RCC 7860 (cell line): ENCODE data around the gene MRPL14.
"Not testable (repeated sequence)": the region's sequence is repeated elsewhere in the genome, so short reads cannot be mapped to it uniquely, and the experiment has no call there.

ENCODE experiments used
- DNase-seq: peaks from one replicate; pipeline ENCODE4 v3.0.0-alpha.2; 2015; ENCODE audit warnings: low spot score
- FAIRE-seq: peaks from 2 replicates; lab custom pipeline; 2012; peaks lifted over from hg19 to GRCh38; lab: Jason Lieb, UNC

The MRPL14 gene

DNA sequence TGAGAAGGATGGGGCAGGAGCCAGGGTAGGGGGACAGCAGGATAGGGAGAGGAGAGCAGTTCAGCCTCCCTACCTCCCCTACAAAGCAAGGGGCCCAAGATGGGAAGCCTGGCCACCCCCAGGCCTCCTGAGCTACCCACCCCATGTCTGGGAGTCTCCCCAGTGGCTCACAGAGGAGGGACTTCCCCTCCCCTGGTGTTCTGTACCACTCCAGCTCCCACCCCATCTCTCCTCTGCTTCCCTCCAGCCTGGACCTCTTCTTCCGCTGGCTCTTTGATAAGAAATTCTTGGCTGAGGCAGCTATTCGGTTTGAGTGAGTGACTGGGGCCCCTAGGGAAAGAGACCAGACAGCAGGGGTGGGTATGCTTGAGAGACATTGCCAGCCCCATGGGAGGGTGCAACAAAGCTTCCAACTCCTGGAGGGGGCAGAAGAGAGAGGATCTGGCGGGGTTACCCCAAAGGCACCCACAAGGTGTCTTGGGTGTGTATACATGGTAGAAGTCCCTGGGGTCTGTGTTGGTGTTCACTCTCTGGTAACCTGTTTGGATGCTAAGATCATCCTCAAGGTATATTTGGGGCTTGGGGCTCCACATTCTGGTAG is 23.2 kb upstream of the MRPL14 start:
- DNase-seq (no peak), FAIRE-seq (no peak)

DNA sequence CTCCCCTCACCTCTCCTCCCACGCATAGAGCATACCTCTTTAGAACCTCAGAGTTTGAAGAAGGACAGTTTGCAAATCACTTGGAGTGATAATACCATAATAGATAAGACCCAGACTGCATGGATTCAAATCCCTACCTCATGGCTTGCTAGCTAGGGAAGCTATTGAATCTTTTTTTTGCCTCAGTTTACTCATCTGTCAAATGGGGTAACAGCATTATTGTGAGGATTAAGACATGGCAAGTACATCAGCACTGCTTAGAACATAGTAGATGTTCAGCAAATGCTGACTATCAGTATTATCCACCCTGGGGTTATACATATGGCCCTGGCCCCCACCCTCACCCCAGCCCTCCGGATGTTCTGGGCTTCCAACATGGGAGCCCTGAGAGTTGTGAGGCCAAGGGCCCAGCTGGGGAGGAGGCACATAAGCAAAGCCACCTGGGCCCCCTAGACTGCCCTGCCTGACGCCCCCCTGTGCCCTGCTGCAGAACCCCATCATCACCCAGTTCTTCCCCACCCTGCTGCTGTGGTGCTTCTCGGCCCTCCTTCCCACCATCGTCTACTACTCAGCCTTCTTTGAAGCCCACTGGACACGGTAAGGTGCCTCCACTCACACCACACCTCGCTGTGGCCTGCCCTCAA is 22.2 kb upstream of the MRPL14 start:
- DNase-seq: no peak
- FAIRE-seq: no peak

GRCh38 chr6:44148306-44148705 is 21.1 kb upstream of the MRPL14 start:
- DNase-seq (no peak), FAIRE-seq (no peak)

- DNase-seq (no peak), FAIRE-seq (no peak)
Observed at GRCh38 chr6:44147256-44147655, 20.0 kb upstream of the MRPL14 start.

DNA sequence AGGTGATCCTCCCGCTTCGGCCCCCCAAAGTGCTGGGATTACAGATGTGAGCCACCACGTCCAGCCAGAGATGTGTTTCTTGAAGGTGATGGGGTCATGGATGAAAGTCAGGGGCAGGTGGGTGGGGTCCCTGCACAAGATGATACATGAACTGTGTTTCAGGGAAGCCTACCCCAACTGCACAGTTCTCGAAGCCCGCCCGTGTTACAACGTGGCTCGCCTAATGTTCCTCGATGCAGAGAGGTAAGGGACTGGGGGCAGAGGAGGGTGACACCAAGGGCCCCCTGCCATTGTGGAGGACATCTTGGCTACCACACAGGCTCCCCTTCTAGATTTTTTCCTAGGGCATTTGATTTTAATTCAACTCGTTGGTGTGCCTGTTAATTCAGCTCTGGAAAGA is 19.4 kb upstream of the MRPL14 start:
- no peak for DNase-seq
- FAIRE-seq: no peak

DNA sequence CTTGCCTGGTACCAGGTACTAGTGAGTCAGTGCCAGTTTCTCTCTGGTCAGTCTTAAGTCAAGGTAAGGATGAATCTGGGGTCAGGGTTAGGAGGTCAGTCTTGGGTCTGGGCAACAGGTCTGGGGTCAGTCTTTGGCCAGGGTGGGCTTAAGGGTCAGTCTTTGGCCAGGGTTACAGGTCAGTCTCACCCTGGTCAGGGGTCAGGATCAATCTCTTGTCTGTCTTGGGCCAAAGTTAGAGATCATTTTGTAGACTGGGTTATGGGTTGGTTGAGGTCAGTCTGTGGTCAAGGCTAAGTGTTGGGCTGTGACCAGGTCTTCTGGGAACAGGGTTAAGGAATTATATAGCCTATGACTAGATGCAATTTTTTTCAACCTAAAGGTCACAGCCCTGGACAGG is 18.6 kb upstream of the MRPL14 start:
- no peak for DNase-seq
- FAIRE-seq: no peak

GRCh38 chr6:44144536-44144935 is 17.3 kb upstream of the MRPL14 start:
- FAIRE-seq: not testable (repeated sequence)

GRCh38 chr6:44143731-44144130 is 16.5 kb upstream of the MRPL14 start:
- DNase-seq (no peak), FAIRE-seq (no peak)

More at GRCh38 chr6:44144536-44144935, 17.3 kb upstream of the MRPL14 start:
- DNase-seq: not testable (repeated sequence)

- no peak for DNase-seq
- FAIRE-seq: no peak
Observed at GRCh38 chr6:44142835-44143234, 15.6 kb upstream of the MRPL14 start.

DNA sequence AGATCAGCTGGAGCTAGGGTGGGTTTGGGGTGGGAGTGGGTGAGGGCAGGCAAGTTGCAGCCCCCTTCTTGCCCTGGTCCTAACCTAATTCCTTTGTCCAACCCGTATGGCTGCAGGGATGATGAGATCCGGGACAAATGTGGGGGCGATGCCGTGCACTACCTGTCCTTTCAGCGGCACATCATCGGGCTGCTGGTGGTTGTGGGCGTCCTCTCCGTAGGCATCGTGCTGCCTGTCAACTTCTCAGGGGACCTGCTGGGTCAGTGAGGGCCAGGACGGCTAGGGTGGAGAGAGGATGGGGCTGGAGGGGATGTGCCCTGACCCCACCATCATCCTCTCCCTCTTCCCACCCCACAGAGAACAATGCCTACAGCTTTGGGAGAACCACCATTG is 12.1 kb upstream of the MRPL14 start:
- DNase-seq (no peak), FAIRE-seq (no peak)

DNA sequence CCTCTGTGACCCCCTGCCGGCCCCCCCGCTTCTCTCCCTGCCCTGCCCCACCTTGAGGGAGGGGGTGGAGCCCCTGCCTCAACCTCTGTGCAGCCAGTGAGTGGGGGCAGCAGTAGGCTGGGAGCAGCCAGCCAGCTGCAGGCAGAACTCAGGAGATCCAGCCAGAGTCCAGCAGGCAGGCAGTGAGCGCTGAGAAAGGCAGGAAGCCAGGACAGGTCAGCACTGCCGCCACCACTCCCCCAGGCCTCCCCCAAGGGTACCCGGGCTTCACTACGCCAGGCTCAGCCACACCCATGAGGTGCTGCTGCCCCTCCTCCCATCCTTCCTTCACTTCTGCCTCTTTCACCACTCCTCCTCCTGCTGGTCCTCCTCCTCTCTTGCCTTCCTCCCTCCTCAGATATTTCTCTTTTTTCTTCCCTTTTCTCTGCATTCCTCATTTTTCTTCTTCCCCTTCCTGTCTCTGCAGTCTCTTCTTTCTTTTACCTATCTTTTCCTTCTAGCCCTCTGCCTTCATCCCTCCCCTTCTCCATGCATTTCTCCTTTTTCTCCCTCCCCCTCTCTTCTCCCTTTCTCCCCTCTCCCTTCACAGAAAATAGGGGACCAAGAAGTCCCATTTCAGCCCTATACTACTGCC is 11.6 kb upstream of the MRPL14 start:
- DNase-seq: no peak
- no peak for FAIRE-seq

- FAIRE-seq (no peak), DNase-seq (no peak)
Observed at GRCh38 chr6:44135875-44136274, 8.6 kb upstream of the MRPL14 start.

GRCh38 chr6:44135173-44135758 is 8.0 kb upstream of the MRPL14 start:
- no peak for FAIRE-seq
- no peak for DNase-seq

DNA sequence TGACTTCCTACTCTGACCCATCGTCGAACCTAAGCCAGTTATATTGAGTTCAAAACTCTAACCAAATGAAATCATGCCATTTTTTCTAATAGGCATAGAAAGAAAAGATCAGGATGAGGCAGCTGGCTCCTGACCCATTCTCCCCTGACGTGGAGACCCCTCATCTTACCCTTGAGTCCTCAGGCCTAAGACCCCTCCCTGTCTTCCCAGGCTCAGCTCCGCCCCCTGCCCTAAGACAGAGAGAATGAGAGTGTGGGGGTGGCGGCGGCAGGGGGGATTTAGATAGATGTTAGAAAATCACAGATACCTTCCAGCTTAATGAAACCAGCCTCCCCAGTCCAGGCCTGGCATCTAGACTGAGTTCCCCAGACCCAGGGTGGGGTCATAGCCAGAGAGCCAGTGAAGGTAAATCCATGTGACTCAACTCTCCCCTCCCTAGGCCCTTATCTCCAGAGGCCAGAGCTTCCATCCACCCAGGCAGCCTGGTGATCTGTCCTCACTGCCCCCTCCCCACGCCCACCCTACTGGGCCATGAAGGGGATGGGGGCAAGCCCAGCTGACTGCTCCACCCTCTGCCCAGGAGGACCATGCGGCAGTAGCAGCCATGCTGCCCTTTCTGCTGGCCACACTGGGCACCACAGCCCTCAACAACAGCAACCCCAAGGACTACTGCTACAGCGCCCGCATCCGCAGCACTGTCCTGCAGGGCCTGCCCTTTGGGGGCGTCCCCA is 6.9 kb upstream of the MRPL14 start:
- no peak for FAIRE-seq
- no peak for DNase-seq

DNA sequence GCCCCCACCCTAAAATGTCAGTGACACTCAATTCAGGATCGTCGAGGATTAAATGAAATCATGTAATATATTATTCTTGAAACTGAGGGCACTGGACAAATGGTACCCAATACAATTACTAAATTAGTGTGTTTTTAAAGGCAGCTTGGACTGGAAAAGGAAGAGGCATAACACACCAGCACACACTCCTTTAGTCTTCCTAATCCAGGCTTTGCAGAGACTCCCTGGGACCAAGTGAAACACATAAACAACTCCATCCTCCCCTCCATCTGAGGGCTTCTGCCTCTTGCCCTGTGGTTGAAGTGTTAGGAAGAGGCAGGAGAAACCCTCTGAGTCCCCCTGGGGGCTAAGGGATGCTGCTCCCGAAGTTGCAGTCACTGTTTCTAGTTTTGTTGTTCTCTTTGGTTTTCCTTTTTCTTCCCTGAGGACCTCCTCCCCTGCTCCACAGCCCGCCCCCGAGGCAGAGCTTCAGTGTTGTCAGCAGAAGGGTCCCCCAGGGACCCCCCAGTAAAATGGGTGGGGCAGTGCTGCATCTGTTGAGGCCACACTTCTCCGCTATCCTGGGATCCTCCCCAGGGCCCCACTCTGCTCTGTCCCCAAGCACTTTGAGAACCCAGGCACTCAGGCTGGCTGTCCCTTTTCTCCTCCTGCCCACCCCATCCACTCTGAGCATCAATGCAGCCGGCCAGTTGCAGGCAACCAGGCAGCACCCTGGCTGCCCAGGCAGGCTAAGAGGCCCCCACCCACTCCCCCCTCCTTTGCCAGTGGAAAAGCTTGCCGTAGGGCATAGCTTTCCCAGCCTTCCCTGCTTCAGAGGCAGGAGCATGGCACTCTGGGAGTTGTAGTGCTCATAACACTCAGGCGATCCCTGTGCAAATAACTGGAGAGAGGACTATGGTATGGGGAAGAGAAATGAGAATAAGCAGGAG is 6.0 kb upstream of the MRPL14 start:
- DNase-seq (no peak), FAIRE-seq (no peak)

DNA sequence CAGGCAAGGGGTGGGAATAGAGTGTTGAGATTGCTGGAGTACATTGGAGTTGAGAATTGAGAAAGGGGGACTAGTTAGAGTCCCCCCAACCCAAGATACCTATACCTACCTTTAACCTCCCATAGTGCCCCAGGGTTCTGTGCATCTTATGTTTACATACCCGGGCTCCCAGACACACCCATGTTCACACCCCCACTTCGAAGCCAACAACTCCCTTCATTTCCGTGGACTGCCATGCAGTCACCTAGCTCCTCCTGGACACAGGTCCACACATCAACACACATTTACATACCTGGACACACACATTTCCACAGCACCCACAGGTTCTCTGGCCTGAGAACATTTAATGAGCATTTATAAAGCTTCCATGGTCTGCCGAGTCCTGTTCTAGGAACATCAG is 5.2 kb upstream of the MRPL14 start:
- FAIRE-seq (no peak), DNase-seq (no peak)

DNA sequence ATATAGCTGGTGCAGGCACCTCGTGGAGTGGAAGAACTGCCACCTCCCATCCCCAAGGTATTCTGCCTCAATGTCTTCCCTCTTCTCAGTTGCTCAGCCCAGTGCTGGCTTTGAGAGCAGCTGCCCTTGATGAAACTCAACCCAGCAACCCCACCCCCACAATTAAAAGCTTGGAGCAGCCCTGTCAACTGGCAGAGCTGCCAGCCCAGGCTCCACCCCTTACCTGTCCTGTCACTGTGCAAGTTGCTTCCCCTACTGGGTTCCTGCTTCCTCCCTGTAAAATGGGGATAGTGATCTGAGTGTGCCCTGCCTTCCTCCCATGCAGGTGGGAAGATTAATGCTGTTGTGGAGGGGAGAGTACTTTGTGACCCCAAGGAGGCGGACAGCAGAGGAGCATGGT is 4.6 kb upstream of the MRPL14 start:
- FAIRE-seq (no peak), DNase-seq (no peak)

DNA sequence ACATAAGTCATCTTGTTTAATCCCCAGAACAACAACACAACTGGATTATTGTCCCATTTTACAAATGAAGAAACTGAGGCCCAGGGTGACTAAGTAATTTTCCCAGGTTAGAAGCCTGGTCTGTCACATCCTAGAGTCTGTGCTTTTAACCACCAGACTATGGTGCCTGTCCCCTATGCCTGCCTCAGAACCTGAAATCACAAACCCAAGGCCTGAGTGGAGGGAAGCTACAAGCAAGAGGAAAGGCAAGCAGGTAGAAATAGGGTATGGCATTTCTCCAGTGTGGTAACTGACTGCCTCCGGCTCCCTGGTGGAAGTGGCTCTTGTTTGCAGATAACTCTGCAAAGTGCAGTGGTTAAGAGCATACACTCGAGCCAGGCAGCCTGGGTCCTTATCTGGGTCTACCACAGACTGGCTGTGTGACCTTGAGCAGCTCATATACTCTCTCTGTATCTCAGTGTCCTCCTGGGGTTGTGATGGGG is 2.6 kb upstream of the MRPL14 start:
- no peak for FAIRE-seq

DNA sequence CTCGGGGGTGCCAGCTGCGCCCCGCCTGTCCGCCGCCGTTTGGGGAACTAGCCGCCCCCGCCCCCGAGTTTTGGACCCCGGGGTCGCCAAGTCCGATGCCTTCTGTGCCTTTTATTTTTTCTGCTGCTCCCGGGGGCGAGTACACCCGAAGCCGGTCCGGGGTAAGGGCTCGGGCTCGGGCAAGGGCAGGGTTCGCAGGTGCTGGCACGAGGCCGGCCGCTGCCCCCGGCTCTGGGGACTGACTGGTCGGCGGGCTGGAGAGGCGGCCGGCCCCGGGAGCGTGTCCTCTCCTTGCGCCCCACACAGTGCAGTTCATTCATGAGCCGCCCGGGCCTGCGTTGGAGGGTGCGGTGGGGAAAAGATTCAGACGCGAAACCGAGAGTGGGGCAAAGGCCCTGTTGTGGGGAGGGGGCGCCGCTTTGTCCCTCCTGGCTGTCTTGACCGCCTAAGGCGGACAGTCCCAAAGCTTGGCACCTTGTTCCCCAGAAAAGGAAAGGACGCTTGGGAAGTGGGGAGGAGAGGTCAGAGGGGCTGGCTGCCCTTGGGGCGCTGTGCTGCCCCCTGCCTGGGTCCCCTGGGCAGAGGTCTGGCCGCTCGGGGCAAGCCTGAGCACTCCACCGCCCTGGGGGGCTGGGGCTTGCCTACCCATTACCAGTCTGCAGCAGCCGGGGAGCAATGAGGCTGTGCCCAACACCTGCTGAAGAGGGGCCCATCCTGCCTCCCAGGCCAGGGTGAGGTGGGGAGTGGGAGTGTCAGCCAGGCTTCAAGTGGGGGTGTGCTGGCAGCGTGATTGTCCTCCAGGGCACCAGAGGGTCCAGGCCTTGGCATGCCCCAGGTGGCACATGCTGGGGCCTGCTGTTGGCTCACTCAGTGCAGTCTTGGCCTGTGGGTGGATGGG is 1.0 kb upstream of the MRPL14 start:
- no peak for DNase-seq
- no peak for FAIRE-seq

More for the DNA sequence above, 2.6 kb upstream of the MRPL14 start:
- no peak for DNase-seq
